ENCODE measurements around the gene OBSL1. TPM values are rescaled to one million over a fixed set of nuclear protein-coding genes. Genes with fewer than 3 reads are reported as not detected.

The OBSL1 gene
- total RNA-seq, 1 donor from 2014 or later = 122 TPM

GRCh38 chr2:219537657-219538488 lies 33.5 kb downstream of the OBSL1 start:
- no peaks in the 10 kb centered on the region for H3K9me3 Mint-ChIP-seq
- H3K27ac Mint-ChIP-seq (ENCODE audit: unreplicated experiment) = peak overlapping the region; percentile 88
- H3K36me3 Mint-ChIP-seq (ENCODE audit: low read depth) = no peaks in the 10 kb centered on the region
- no peak for TF ChIP-seq CTCF (conservative IDR thresholded peaks at IDR 0.05)
- peaks cover 37% of the 10 kb centered on the region for H3K4me1 Mint-ChIP-seq
- peak overlapping the region; percentile 71 for H3K4me3 Mint-ChIP-seq
- DNase-seq (ENCODE audit: low read depth, low spot score) = no peak
- peaks cover 9% of the 10 kb centered on the region for H3K27me3 Mint-ChIP-seq (ENCODE audit: low read depth)

GRCh38 chr2:219536967-219537366 lies 34.4 kb downstream of the OBSL1 start:
- TF ChIP-seq CTCF (conservative IDR thresholded peaks at IDR 0.05) = no peak
- no peaks in the 10 kb centered on the region for H3K36me3 Mint-ChIP-seq (ENCODE audit: low read depth)
- peaks cover 12% of the 10 kb centered on the region for H3K27me3 Mint-ChIP-seq (ENCODE audit: low read depth)
- no peak overlapping the region for H3K27ac Mint-ChIP-seq (ENCODE audit: unreplicated experiment)
- peaks cover 27% of the 10 kb centered on the region for H3K4me1 Mint-ChIP-seq
- H3K4me3 Mint-ChIP-seq = peak overlapping the region; percentile 71
- DNase-seq (ENCODE audit: low read depth, low spot score) = no peak
- H3K9me3 Mint-ChIP-seq = no peaks in the 10 kb centered on the region

- H3K4me3 Mint-ChIP-seq = peak overlapping the region; percentile 68
- peaks cover 13% of the 10 kb centered on the region for H3K27me3 Mint-ChIP-seq (ENCODE audit: low read depth)
- no peaks in the 10 kb centered on the region for H3K36me3 Mint-ChIP-seq (ENCODE audit: low read depth)
- no peak for TF ChIP-seq CTCF (conservative IDR thresholded peaks at IDR 0.05)
- peaks cover 27% of the 10 kb centered on the region for H3K4me1 Mint-ChIP-seq
- peak overlapping the region; percentile 62 for H3K27ac Mint-ChIP-seq (ENCODE audit: unreplicated experiment)
- no peak for DNase-seq (ENCODE audit: low read depth, low spot score)
- no peaks in the 10 kb centered on the region for H3K9me3 Mint-ChIP-seq
Observed at GRCh38 chr2:219536425-219536824, 34.9 kb downstream of the OBSL1 start.

GRCh38 chr2:219533930-219534661 lies 37.2 kb downstream of the OBSL1 start:
- H3K27me3 Mint-ChIP-seq (ENCODE audit: low read depth) = peaks cover 32% of the 10 kb centered on the region
- TF ChIP-seq CTCF (conservative IDR thresholded peaks at IDR 0.05) = no peak
- H3K27ac Mint-ChIP-seq (ENCODE audit: unreplicated experiment) = no peak overlapping the region
- peaks cover 35% of the 10 kb centered on the region for H3K4me1 Mint-ChIP-seq
- no peak overlapping the region for H3K4me3 Mint-ChIP-seq
- H3K36me3 Mint-ChIP-seq (ENCODE audit: low read depth) = no peaks in the 10 kb centered on the region
- H3K9me3 Mint-ChIP-seq = no peaks in the 10 kb centered on the region
- no peak for DNase-seq (ENCODE audit: low read depth, low spot score)

- Mint-ChIP-seq H3K4me1 (peaks cover 31% of the 10 kb centered on the region), H3K36me3 (ENCODE audit: low read depth) (no peaks in the 10 kb centered on the region), H3K9me3 (no peaks in the 10 kb centered on the region), H3K4me3 (no peak overlapping the region), H3K27ac (ENCODE audit: unreplicated experiment) (no peak overlapping the region), H3K27me3 (ENCODE audit: low read depth) (peaks cover 46% of the 10 kb centered on the region)
- TF ChIP-seq CTCF (conservative IDR thresholded peaks at IDR 0.05) = no peak
- DNase-seq (ENCODE audit: low read depth, low spot score) = no peak
Observed at GRCh38 chr2:219532378-219532649, 39.0 kb downstream of the OBSL1 start.

Data from neural crest cell (in vitro differentiated cells).